Adrenal gland (tissue), 12 donors: Measurements from ENCODE around the gene EFHC1. TPM values are rescaled to one million over a fixed set of nuclear protein-coding genes. Genes with fewer than 3 reads are reported as not detected.

Experiments used
- DNase-seq, 7 donors: peaks; one replicate each; pipeline ENCODE4 v3.0.0-alpha.2; 2019 to 2020
- H3K27ac ChIP-seq, 5 donors: fragments of 200-600 bp; sonication (generic) in 4 of 5; 1 replicate in 3 of 5; 2 replicates in 2 of 5; pipeline versions ENCODE4 v1.5.1 to v1.8.0; 2016 to 2020; ENCODE audit warnings: mild to moderate bottlenecking in 1 of 5
- H3K27me3 ChIP-seq: fragments of 200-600 bp; 2 replicates; pipeline ENCODE4 v1.8.0; 2021
- H3K36me3 ChIP-seq, 2 donors: fragments of 200-600 bp; replicated peaks in 1 of 2; 1 replicate in 1 of 2; 2 replicates in 1 of 2; pipeline versions ENCODE4 v1.5.1 to v1.8.0; 2018 to 2022
- H3K4me1 ChIP-seq, 2 donors: fragments of 200-600 bp; replicated peaks in 1 of 2; 1 replicate in 1 of 2; 2 replicates in 1 of 2; pipeline versions ENCODE4 v1.5.1 to v1.8.0; 2018 to 2021
- H3K4me3 ChIP-seq, 4 donors: fragments of 200-600 bp; sonication (generic) in 3 of 4; one replicate each; pipeline ENCODE4 v1.5.1; 2016 to 2018
- H3K9me3 ChIP-seq, 3 donors: fragments of 200-600 bp; sonication (generic) in 1 of 3; replicated peaks in 1 of 3; 1 replicate in 2 of 3; 2 replicates in 1 of 3; pipeline versions ENCODE4 v1.5.1 to v1.8.0; 2016 to 2021
- CTCF ChIP-seq, 6 experiments: fragments of 450-650 bp in 4 of 6; fragments of 200-600 bp in 2 of 6; sonication (generic) in 1 of 6; IDR thresholded peaks; 1 replicate in 5 of 6; 2 replicates in 1 of 6; pipeline versions ENCODE4 v1.5.1 to v1.8.0; 2016 to 2021; ENCODE audit warnings: antibody characterized with exemption in 6 of 6, mild to moderate bottlenecking in 2 of 6, moderate library complexity in 1 of 6
- POLR2A ChIP-seq, 2 donors: fragments of 450-650 bp; IDR thresholded peaks; one replicate each; pipeline ENCODE4 v1.6.1; 2017; ENCODE audit warnings: antibody characterized with exemption in 2 of 2, mild to moderate bottlenecking in 2 of 2, moderate library complexity in 1 of 2
- WGBS, 4 donors: extraction: QIAGEN DNeasy Blood & Tissue Kit in 2 of 4; methylation state at CpG; one replicate each; pipeline versions ENCODE4 v1.1.5 to v1.1.7; 2013 to 2017; 5-methylcytosine and 5-hydroxymethylcytosine counted together
- intact Hi-C, 2 donors: fragments of 100-400 bp; cut with DNase I; formaldehyde crosslinking; loops; one replicate each; pipeline versions ENCODE4 v1.14.1 to v1.15.0; 2022 to 2023
- polyA plus RNA-seq, 3 donors: library from polyadenylated mRNA; stranded (reverse); fragments of 200-250 nt in 2 of 3; fragments of 350-450 nt in 1 of 3; fragmentation: Illumina TruSeq in 1 of 3; extraction: RNeasy Lipid Tissue Mini Kit (QIAGEN cat#74804) in 1 of 3; gene quantifications; one replicate each; pipeline ENCODE4 v1.2.3, GENCODE V29; 2013 to 2014
- total RNA-seq, 9 donors: library from RNA; depleted of rRNA in 4 of 9; stranded (reverse); fragments of >200 nt in 4 of 9; fragments of 120-200 nt in 1 of 9; fragmentation: NEBNext Ultra II Directional in 1 of 9; extraction: Animal tissue kit (Norgen Biotek cat#: 25700) in 1 of 9; gene quantifications; one replicate each; pipeline versions ENCODE4 v1.1.0 to v1.2.4, GENCODE V29; 2013 to 2023
- donor health status: healthy with polysubstance abuse.
- donor health status: Bipolar disorder and iron deficiency.
- donor health status: DM: yes; HTN: yes; CAD: no.
- donor health status: DM: no; HTN: no; CAD: no.
- donor health status: DM: no; HTN: no; CAD: no.
- donor health status: DM: yes; HTN: yes; CAD: no.

Gene EFHC1
- total and polyA plus RNA-seq, 12 donors: 4.0 to 47.9 (median 16.8) TPM

- intact Hi-C loops: no loop called here
- Histone ChIP-seq H3K36me3 (no peaks in the 10 kb centered on the region), H3K9me3 (no peaks in the 10 kb centered on the region), H3K27ac (peak overlapping the region in 4 of 5 donors; percentile 4 to 87 (median 46)), H3K4me3 (no peak overlapping the region), H3K27me3 (no peaks in the 10 kb centered on the region), H3K4me1 (peaks cover 24 to 40% of the 10 kb centered on the region in 2 donors)
- DNase-seq: peak in 4 of 7 donors; percentile 28 to 70 (median 31)
- 61 to 74% (median 66%) methylated on average over 10 of the region's 10 CpGs for WGBS, 4 donors
- TF ChIP-seq CTCF (IDR thresholded peaks at IDR 0.05) (no peak), POLR2A (IDR thresholded peaks at IDR 0.05) (no peak)
Measured at GRCh38 chr6:52543729-52544601, 123.8 kb downstream of the EFHC1 start.

GRCh38 chr6:52544602-52545405 lies 124.7 kb downstream of the EFHC1 start:
- Histone ChIP-seq H3K27me3 (no peaks in the 10 kb centered on the region), H3K9me3 (no peaks in the 10 kb centered on the region), H3K4me3 (no peak overlapping the region), H3K4me1 (peaks cover 24 to 40% of the 10 kb centered on the region in 2 donors), H3K27ac (peak overlapping the region in 4 of 5 donors; percentile 4 to 87 (median 46)), H3K36me3 (no peaks in the 10 kb centered on the region)
- TF ChIP-seq CTCF (IDR thresholded peaks at IDR 0.05) (no peak), POLR2A (IDR thresholded peaks at IDR 0.05) (no peak)
- intact Hi-C loops: no loop called here
- DNase-seq: no peak
- WGBS, 4 donors: 79 to 87% (median 84%) methylated on average over 9 of the region's 9 CpGs

- no peaks in the 10 kb centered on the region for H3K27me3 ChIP-seq
- H3K27ac ChIP-seq: peak overlapping the region in 3 of 5 donors; percentile 25 to 87 (median 49)
- intact Hi-C loops: no loop called here
- peaks cover 24 to 40% of the 10 kb centered on the region in 2 donors for H3K4me1 ChIP-seq
- no peak overlapping the region for H3K4me3 ChIP-seq
- no peak for DNase-seq
- H3K36me3 ChIP-seq: no peaks in the 10 kb centered on the region
- H3K9me3 ChIP-seq: no peaks in the 10 kb centered on the region
- no peak for TF ChIP-seq CTCF (IDR thresholded peaks at IDR 0.05)
- WGBS, 4 donors: 77 to 84% (median 80%) methylated on average over 5 to 6 of the region's 6 CpGs
Measured at GRCh38 chr6:52545406-52546119, 125.4 kb downstream of the EFHC1 start.

- H3K36me3 ChIP-seq: no peaks in the 10 kb centered on the region
- intact Hi-C loops: no loop called here
- H3K9me3 ChIP-seq: no peaks in the 10 kb centered on the region
- H3K4me3 ChIP-seq: no peak overlapping the region
- H3K27me3 ChIP-seq: no peaks in the 10 kb centered on the region
- TF ChIP-seq POLR2A (IDR thresholded peaks at IDR 0.05): no peak
- no peak for TF ChIP-seq CTCF (IDR thresholded peaks at IDR 0.05)
- WGBS, 4 donors: 87 to 100% (median 97%) methylated on average over 1 of the region's 1 CpG
- peaks cover 22 to 37% of the 10 kb centered on the region in 2 donors for H3K4me1 ChIP-seq
- no peak for DNase-seq
- H3K27ac ChIP-seq: no peak overlapping the region
Measured at GRCh38 chr6:52546192-52546591, 126.0 kb downstream of the EFHC1 start.
